Bronchial epithelial cell (primary cell): ENCODE results near the gene TRRAP. TPM values are rescaled to one million over a fixed set of nuclear protein-coding genes. Genes with fewer than 3 reads are reported as not detected.

ENCODE experiments used
- DNase-seq: peaks from one replicate; pipeline ENCODE4 v3.0.0-alpha.2; 2010; ENCODE audit warnings: low read depth
- FAIRE-seq: peaks from 2 replicates; lab custom pipeline; 2011; peaks lifted over from hg19 to GRCh38; lab: Jason Lieb, UNC
- H3K27me3 ChIP-seq: 2 replicates; pipeline ENCODE4 v1.5.1; 2011; ENCODE audit warnings: low read length; ENCODE audit not compliant: control insufficient read depth, insufficient read depth
- H3K36me3 ChIP-seq: 2 replicates; pipeline ENCODE4 v1.5.1; 2011; ENCODE audit warnings: low read length; ENCODE audit not compliant: control insufficient read depth, insufficient read depth
- H3K4me3 ChIP-seq: 2 replicates; pipeline ENCODE4 v1.5.1; 2011; ENCODE audit warnings: mild to moderate bottlenecking, low read depth, low read length, control low read depth
- CTCF ChIP-seq: IDR thresholded peaks from 2 replicates; pipeline ENCODE4 v1.5.1; 2011; ENCODE audit warnings: mild to moderate bottlenecking, moderate library complexity, low read length, control low read depth, inconsistent platforms; ENCODE audit not compliant: insufficient read depth, severe bottlenecking
- total RNA-seq: library from RNA; depleted of rRNA; stranded (reverse); fragments of >200 nt; gene quantifications from 2 replicates; pipeline ENCODE4 v1.2.1, GENCODE V29; 2014

TRRAP gene
- total RNA-seq, 1 donor from 2014 or later: 8.2 TPM

GRCh38 chr7:98907570-98907969, 29.2 kb downstream of the TRRAP start:
- FAIRE-seq: no peak
- DNase-seq: no peak
- H3K36me3 ChIP-seq: peaks cover 27% of the 10 kb centered on the region

DNA sequence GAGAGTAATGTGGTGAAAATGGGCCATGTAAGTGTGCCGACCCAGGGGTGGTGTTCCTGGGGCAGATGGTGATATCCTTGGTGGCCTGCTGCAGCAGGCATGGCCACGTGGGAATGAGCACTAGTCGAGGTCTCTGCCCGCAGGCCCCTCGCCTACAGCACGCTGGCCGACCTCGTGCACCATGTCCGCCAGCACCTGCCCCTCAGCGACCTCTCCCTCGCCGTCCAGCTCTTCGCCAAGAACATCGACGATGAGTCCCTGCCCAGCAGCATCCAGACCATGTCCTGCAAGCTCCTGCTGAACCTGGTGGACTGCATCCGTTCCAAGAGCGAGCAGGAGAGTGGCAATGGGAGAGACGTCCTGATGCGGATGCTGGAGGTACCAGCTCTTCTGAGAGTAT, 30.3 kb downstream of the TRRAP start:
- FAIRE-seq: no peak
- no peaks in the 10 kb centered on the region for H3K27me3 ChIP-seq
- DNase-seq: no peak
- TF ChIP-seq CTCF: no peak
- H3K4me3 ChIP-seq: no peak overlapping the region
- H3K36me3 ChIP-seq: peaks cover 28% of the 10 kb centered on the region

More at GRCh38 chr7:98907570-98907969, 29.2 kb downstream of the TRRAP start:
- no peak for TF ChIP-seq CTCF
- Histone ChIP-seq H3K4me3 (no peak overlapping the region), H3K27me3 (no peaks in the 10 kb centered on the region)

DNA sequence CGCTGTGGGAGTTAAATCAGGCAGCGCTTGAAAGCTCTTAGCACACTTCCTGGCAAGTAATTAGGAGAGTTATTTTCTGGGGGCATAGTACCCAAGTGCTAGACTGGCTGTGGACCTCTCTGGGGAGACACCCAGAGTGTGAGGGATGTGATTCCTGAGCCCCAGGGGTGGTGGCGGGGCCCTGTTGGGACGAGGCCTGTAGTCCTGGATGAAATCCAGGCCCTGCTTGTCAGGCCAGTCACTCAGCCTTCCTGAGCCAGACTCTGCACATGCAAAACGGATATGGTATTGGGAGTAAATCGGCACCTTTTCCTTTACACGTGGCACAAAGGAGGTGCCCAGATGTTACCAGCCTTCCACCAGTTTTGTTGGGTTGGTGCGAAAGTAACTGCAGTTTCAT, 31.2 kb downstream of the TRRAP start:
- TF ChIP-seq CTCF: no peak
- Histone ChIP-seq H3K4me3 (no peak overlapping the region), H3K36me3 (peaks cover 25% of the 10 kb centered on the region), H3K27me3 (no peaks in the 10 kb centered on the region)
- no peak for FAIRE-seq
- no peak for DNase-seq

- H3K27me3 ChIP-seq: no peaks in the 10 kb centered on the region
- no peak for TF ChIP-seq CTCF
- no peak overlapping the region for H3K4me3 ChIP-seq
- DNase-seq (no peak), FAIRE-seq (no peak)
- peaks cover 23% of the 10 kb centered on the region for H3K36me3 ChIP-seq
Observed at GRCh38 chr7:98910427-98910826, 32.1 kb downstream of the TRRAP start.

DNA sequence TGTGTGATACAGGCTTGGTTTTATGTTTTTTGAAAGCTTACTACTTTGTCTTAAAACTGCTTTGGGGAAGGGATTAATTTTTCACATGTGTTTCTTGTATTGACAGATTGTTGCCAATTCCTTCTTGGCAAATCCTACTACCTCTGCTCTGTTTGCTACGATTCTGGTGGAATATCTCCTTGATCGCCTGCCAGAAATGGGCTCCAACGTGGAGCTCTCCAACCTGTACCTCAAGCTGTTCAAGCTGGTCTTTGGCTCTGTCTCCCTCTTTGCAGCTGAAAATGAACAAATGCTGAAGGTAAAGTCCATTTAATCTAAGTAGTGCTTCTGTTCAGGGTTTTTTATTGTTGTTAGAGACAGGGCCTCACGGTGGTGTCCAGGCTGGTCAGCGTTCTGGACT, 33.6 kb downstream of the TRRAP start:
- no peak for TF ChIP-seq CTCF
- Histone ChIP-seq H3K36me3 (peaks cover 26% of the 10 kb centered on the region), H3K4me3 (no peak overlapping the region), H3K27me3 (no peaks in the 10 kb centered on the region)
- FAIRE-seq: peak; percentile 7
- DNase-seq: no peak

DNA sequence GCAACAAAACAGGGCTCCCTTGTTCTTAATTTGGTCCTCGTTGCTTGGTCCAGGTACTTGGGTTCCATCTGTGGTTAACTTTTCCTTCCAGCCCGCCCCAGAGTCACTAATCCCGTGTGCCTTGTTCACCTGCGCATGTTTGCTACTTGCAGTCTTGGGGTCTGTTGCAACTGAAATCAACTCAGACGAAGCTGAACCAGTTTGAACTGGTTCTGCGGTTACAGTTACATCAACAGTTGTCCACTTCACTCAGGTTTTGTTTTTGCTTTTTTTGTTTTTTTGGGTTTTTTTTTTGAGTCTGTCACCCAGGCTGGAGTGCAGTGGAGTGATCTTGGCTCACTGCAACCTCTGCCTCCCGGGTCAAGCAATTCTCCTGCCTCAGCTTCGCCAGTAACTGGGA, 34.7 kb downstream of the TRRAP start:
- DNase-seq (peak; percentile 15), FAIRE-seq (no peak)
- TF ChIP-seq CTCF: no peak
- Histone ChIP-seq H3K36me3 (peaks cover 30% of the 10 kb centered on the region), H3K27me3 (no peaks in the 10 kb centered on the region), H3K4me3 (no peak overlapping the region)
